Upper lobe of left lung (tissue), 6 donors: ENCODE measurements around the gene KANSL1. TPM values are rescaled to one million over a fixed set of nuclear protein-coding genes. Genes with fewer than 3 reads are reported as not detected.
A peak's percentile ranks its signal among the peaks of the same experiment; 100 is the strongest.

Source experiments
- ATAC-seq, 2 donors: fragments of 200-7000 bp; cut with Tn5 transposase; one replicate each; pipeline ENCODE4 v1.9.1; 2022; ENCODE audit warnings: mild to moderate bottlenecking in 2 of 2, moderate library complexity in 2 of 2; ENCODE audit not compliant: low FRiP score in 2 of 2
- DNase-seq, 2 donors: peaks; one replicate each; pipeline ENCODE4 v3.0.0-alpha.2; 2019 to 2020
- H3K27ac ChIP-seq, 4 donors: fragments of 200-600 bp; sonication (generic); one replicate each; pipeline ENCODE4 v1.5.1; 2016 to 2019
- H3K27me3 ChIP-seq, 4 donors: fragments of 200-600 bp; sonication (generic); one replicate each; pipeline ENCODE4 v1.5.1; 2017 to 2019
- H3K36me3 ChIP-seq, 4 donors: fragments of 200-600 bp; sonication (generic); one replicate each; pipeline ENCODE4 v1.5.1; 2016 to 2019
- H3K4me1 ChIP-seq, 4 donors: fragments of 200-600 bp; sonication (generic); one replicate each; pipeline ENCODE4 v1.5.1; 2018 to 2019
- H3K4me3 ChIP-seq, 4 donors: fragments of 200-600 bp; sonication (generic); one replicate each; pipeline ENCODE4 v1.5.1; 2017 to 2019; ENCODE audit warnings: mild to moderate bottlenecking in 2 of 4, moderate library complexity in 1 of 4
- H3K9me3 ChIP-seq, 4 donors: fragments of 200-600 bp; sonication (generic); one replicate each; pipeline ENCODE4 v1.5.1; 2018 to 2019
- EP300 ChIP-seq, 4 donors: sonication (generic); formaldehyde crosslinking; IDR thresholded peaks; one replicate each; pipeline ENCODE4 v1.5.1; 2017; ENCODE audit warnings: antibody characterized with exemption in 4 of 4, control low read depth in 2 of 4
- POLR2A ChIP-seq, 4 donors: fragments of 450-650 bp; IDR thresholded peaks; one replicate each; pipeline ENCODE4 v1.5.1; 2016 to 2017; ENCODE audit warnings: antibody characterized with exemption in 4 of 4, mild to moderate bottlenecking in 2 of 4
- POLR2AphosphoS5 ChIP-seq, 2 donors: sonication (generic); formaldehyde crosslinking; IDR thresholded peaks; one replicate each; pipeline ENCODE4 v1.5.1; 2017; ENCODE audit warnings: antibody characterized with exemption in 2 of 2
- WGBS, 2 donors: methylation state at CpG; one replicate each; pipeline ENCODE4 v1.1.5; 2017 to 2018; 5-methylcytosine and 5-hydroxymethylcytosine counted together
- total RNA-seq, 6 donors: library from RNA; depleted of rRNA in 4 of 6; stranded (reverse); fragments of >200 nt in 4 of 6; gene quantifications; one replicate each; pipeline versions ENCODE4 v1.1.0 to v1.2.1, GENCODE V29; 2016 to 2021
- TF ChIP-seq, protein P1 (sequence below), 6 experiments: fragments of 450-650 bp in 4 of 6; fragments of 200-600 bp in 2 of 6; sonication (generic) in 2 of 6; IDR thresholded peaks; one replicate each; pipeline ENCODE4 v1.5.1; 2016 to 2019; ENCODE audit warnings: antibody characterized with exemption in 6 of 6
- donor health status: DM: no; HTN: no; CAD: no; lungs with moderate emphysema.
- donor health status: DM: no; HTN: yes; CAD: no; lungs with severe emphysema.

KANSL1 gene
- total RNA-seq, 6 donors from 2014 or later = 60.5 to 294 (median 108) TPM

DNA sequence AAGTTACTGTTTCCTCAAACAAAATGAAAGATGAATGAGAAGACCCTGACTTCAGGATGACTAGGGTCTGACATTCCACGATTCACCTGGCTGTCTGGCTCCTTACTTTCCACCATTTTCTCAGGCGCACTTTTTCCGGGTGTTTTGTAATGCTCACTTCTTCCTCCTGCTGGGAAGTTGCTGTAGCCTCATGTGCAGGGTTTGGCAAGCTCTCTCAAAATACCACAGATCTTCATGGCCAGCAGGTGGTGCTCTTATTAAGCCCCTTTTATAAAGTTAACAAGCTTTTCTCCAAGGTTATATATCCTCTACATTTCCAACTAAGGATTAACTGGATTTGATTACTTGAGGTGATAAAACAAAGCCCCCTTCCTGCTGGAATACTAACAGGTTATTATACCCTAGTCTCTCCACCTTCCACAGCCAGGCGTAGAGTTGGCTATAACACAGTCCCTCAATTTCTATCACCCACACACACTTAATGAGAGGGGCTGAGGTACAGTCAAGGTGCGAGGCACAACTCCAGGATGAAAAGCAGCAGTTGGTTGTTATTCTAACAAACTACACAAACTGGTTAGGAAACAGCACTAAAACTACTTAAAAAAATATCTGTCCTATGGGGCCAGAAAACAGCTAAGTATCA, 148.8 kb downstream of the KANSL1 start:
- no peak for TF ChIP-seq EP300 (IDR thresholded peaks at IDR 0.05)
- TF ChIP-seq POLR2A (IDR thresholded peaks at IDR 0.05) = no peak
- TF ChIP-seq, protein P1, sequence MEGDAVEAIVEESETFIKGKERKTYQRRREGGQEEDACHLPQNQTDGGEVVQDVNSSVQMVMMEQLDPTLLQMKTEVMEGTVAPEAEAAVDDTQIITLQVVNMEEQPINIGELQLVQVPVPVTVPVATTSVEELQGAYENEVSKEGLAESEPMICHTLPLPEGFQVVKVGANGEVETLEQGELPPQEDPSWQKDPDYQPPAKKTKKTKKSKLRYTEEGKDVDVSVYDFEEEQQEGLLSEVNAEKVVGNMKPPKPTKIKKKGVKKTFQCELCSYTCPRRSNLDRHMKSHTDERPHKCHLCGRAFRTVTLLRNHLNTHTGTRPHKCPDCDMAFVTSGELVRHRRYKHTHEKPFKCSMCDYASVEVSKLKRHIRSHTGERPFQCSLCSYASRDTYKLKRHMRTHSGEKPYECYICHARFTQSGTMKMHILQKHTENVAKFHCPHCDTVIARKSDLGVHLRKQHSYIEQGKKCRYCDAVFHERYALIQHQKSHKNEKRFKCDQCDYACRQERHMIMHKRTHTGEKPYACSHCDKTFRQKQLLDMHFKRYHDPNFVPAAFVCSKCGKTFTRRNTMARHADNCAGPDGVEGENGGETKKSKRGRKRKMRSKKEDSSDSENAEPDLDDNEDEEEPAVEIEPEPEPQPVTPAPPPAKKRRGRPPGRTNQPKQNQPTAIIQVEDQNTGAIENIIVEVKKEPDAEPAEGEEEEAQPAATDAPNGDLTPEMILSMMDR (IDR thresholded peaks at IDR 0.05) = peak; percentile 68 to 88 (median 78)
- peak in 1 of 2 donors; percentile 42 for TF ChIP-seq POLR2AphosphoS5 (IDR thresholded peaks at IDR 0.05)
- Histone ChIP-seq H3K4me1 (peaks cover 25 to 42% (median 34%) of the 10 kb centered on the region in 4 donors), H3K36me3 (peaks cover 10 to 64% (median 26%) of the 10 kb centered on the region in 4 donors), H3K27ac (peak overlapping the region; percentile 56 to 73 (median 65)), H3K4me3 (no peak overlapping the region), H3K9me3 (no peaks in the 10 kb centered on the region), H3K27me3 (no peaks in the 10 kb centered on the region)
- DNase-seq (peak in 1 of 2 donors; percentile 83), ATAC-seq (peak; percentile 89 to 91)
- whole genome bisulfite sequencing, 2 donors = 39 to 42% methylated on average over 5 of the region's 5 CpGs

DNA sequence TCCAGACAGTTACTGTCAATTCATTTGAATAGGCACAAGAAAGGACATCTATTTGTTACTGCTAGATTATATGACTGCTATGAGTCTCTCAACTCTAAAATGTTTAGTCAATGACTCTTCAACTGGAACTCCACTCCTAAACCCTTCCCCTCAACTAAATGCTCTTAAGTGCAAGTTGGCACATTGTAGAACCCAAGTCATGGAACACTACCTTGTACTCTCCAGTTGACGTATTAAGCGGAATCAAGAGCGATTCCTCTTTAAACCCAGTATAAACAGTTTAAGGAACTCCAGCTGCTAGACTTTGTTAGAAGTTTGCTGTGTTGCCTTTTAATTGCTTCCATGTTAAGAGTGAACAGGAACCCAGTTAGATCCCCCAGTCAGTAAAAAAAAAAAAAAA, 149.6 kb downstream of the KANSL1 start:
- Histone ChIP-seq H3K4me3 (no peak overlapping the region), H3K27ac (peak overlapping the region; percentile 56 to 73 (median 65)), H3K9me3 (no peaks in the 10 kb centered on the region), H3K27me3 (no peaks in the 10 kb centered on the region), H3K4me1 (peaks cover 25 to 42% (median 34%) of the 10 kb centered on the region in 4 donors), H3K36me3 (peaks cover 10 to 64% (median 31%) of the 10 kb centered on the region in 4 donors)
- peak; percentile 25 to 82 for ATAC-seq
- TF ChIP-seq, protein P1 (IDR thresholded peaks at IDR 0.05) = no peak
- TF ChIP-seq EP300 (IDR thresholded peaks at IDR 0.05) (peak in 1 of 4 donors; percentile 74), POLR2A (IDR thresholded peaks at IDR 0.05) (no peak), POLR2AphosphoS5 (IDR thresholded peaks at IDR 0.05) (peak in 1 of 2 donors; percentile 53)
- WGBS, 2 donors = 48 to 63% methylated on average over 3 of the region's 3 CpGs
- DNase-seq = no peak

DNA sequence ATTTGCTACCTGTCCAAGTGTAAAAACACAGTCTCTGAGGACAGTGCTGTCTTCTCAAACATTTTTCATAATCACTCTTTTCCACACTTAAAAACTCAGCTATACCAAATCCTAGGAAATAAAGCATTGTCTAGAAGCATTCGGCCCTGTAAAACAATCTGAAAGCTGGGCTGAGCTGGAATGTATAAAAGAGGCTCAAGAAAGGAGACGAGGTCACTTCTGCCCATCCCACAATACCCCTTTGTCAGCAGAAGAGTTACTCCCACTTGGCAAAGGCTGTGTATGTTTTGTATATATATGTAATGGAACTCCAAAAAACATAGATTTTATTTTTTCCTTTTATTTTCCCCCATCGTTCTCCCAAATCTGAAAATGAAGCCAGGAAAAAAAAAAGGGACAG, 150.3 kb downstream of the KANSL1 start:
- no peak for TF ChIP-seq POLR2A (IDR thresholded peaks at IDR 0.05)
- Histone ChIP-seq H3K27ac (peak overlapping the region in 2 of 4 donors; percentile 13 to 70), H3K4me3 (no peak overlapping the region), H3K27me3 (no peaks in the 10 kb centered on the region), H3K9me3 (no peaks in the 10 kb centered on the region), H3K4me1 (peaks cover 25 to 42% (median 34%) of the 10 kb centered on the region in 4 donors), H3K36me3 (peaks cover 13 to 64% (median 34%) of the 10 kb centered on the region in 4 donors)
- WGBS, 2 donors = 64 to 68% methylated on average over 3 of the region's 3 CpGs
- ATAC-seq (no peak), DNase-seq (no peak)

DNA sequence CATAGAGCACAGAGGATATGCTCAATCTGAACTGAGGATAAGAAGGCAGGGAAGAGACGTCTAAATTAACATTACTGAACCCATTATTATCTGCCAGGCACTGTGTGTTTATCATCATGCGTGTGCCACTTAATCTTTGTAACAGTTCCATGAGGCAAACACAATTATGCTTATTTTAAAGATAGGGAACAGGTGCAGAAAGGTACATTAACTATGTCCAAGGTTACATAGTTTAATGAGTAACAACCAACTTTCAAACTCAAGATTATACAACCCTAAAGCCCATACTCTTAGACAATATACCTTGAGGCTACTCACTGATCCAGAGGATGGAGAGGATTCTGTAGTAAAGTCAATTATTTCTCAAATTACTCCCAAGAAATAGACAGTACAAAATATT, 151.0 kb downstream of the KANSL1 start:
- Histone ChIP-seq H3K27ac (no peak overlapping the region), H3K4me1 (peaks cover 24 to 41% (median 32%) of the 10 kb centered on the region in 4 donors), H3K9me3 (no peaks in the 10 kb centered on the region), H3K4me3 (no peak overlapping the region), H3K36me3 (peaks cover 8 to 64% (median 35%) of the 10 kb centered on the region in 4 donors), H3K27me3 (no peaks in the 10 kb centered on the region)
- ATAC-seq = no peak
- TF ChIP-seq EP300 (IDR thresholded peaks at IDR 0.05) = no peak
- TF ChIP-seq, protein P1 (IDR thresholded peaks at IDR 0.05) = no peak
- TF ChIP-seq POLR2A (IDR thresholded peaks at IDR 0.05) = no peak
- TF ChIP-seq POLR2AphosphoS5 (IDR thresholded peaks at IDR 0.05) = no peak
- no peak for DNase-seq
- WGBS, 2 donors = 89 to 95% methylated on average over 2 of the region's 2 CpGs

DNA sequence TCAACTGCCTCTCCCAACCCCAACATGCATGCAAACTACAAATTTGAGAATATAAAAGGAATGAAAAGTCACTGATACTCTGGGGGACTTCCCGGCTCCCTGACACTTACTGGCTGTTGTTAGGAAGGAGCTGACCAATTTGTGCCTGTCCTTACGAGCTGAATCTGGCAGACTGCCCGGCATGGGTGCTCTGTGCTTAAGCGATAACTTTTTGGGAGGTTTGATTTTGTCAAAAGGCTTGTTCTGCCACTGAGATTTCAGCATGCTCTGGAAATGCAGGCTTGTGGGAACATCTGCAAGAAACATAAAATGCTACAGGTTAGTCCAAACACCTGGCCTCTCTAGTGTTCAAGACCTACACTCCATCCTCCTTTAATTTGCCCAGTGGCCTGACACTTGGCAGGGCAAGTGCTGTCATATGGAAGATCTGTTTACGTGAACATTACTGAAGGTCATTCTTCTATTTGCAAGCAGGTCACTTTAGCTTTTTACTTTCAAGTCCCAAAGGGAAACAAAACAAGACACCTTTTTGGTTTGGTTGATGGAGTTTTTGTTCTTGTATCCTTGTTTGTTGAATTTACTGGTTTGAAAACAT, 153.5 kb downstream of the KANSL1 start:
- Histone ChIP-seq H3K4me3 (no peak overlapping the region), H3K27ac (no peak overlapping the region), H3K9me3 (no peaks in the 10 kb centered on the region), H3K27me3 (no peaks in the 10 kb centered on the region), H3K36me3 (peaks cover 18 to 73% (median 44%) of the 10 kb centered on the region in 4 donors), H3K4me1 (peaks cover 9 to 15% (median 14%) of the 10 kb centered on the region in 4 donors)
- TF ChIP-seq, protein P1 (IDR thresholded peaks at IDR 0.05) = no peak
- TF ChIP-seq EP300 (IDR thresholded peaks at IDR 0.05) = no peak
- no peak for TF ChIP-seq POLR2A (IDR thresholded peaks at IDR 0.05)
- TF ChIP-seq POLR2AphosphoS5 (IDR thresholded peaks at IDR 0.05) = no peak
- DNase-seq = peak in 1 of 2 donors; percentile 39
- no peak for ATAC-seq
- WGBS, 2 donors = 54 to 65% methylated on average over 3 to 5 of the region's 5 CpGs
